Activated naive CD4-positive, alpha-beta T cell treated with anti-CD3 and anti-CD28 coated beads, Interleukin-2, amount 50 U/mL, for 24 hours (primary cell): ENCODE results near the gene SV2C.

Source experiments
- H3K27ac Mint-ChIP-seq: one replicate; pipeline ENCODE4 v1.8.0; 2021; ENCODE audit warnings: mild to moderate bottlenecking, mixed read lengths
- H3K27me3 Mint-ChIP-seq: one replicate; pipeline ENCODE4 v1.8.0; 2021; ENCODE audit warnings: mixed read lengths
- H3K36me3 Mint-ChIP-seq: one replicate; pipeline ENCODE4 v1.8.0; 2021; ENCODE audit warnings: mixed read lengths
- H3K4me1 Mint-ChIP-seq: one replicate; pipeline ENCODE4 v1.8.0; 2021; ENCODE audit warnings: mixed read lengths
- H3K4me3 Mint-ChIP-seq: one replicate; pipeline ENCODE4 v1.8.0; 2021; ENCODE audit warnings: mild to moderate bottlenecking, mixed read lengths
- H3K9me3 Mint-ChIP-seq: one replicate; pipeline ENCODE4 v1.8.0; 2021; ENCODE audit warnings: mixed read lengths

Gene SV2C

DNA sequence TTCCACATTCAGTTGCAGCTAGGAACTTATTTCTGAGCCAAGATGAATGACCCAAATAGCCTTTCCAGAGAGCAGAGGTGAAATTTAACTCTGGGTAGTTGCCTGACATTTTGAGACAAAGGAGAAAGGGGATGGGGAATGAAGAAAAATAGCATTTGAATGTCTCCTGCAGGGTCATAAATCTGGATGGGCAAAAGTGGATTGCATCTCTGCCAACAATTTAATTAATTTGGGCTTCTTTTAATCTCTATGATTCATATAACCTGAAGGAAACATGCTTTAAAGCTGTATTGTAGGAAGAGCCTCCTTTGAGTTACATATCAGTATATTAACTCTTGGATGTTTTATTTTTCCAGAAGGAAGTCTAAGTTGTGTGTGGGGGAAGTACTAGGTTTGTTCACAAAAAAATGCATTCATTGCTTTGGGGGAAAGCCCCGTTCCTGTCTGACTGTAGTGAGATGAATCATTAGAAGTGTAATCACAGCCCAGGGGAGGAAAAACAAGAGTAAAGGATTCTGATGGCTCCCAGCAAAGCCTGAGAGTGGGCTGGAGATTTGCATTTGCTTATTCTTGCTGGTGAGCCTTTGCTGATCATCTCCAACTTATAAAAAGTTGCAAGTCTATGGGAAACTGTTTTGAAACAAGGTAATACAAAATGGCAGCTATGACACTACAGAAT, 186.9 kb downstream of the SV2C start:
- peaks cover 14% of the 10 kb centered on the region for H3K4me1 Mint-ChIP-seq
- H3K36me3 Mint-ChIP-seq: no peaks in the 10 kb centered on the region
- peak overlapping the region; percentile 63 for H3K4me3 Mint-ChIP-seq
- peak overlapping the region; percentile 94 for H3K27ac Mint-ChIP-seq
- H3K27me3 Mint-ChIP-seq: peaks cover 2% of the 10 kb centered on the region
- no peaks in the 10 kb centered on the region for H3K9me3 Mint-ChIP-seq

DNA sequence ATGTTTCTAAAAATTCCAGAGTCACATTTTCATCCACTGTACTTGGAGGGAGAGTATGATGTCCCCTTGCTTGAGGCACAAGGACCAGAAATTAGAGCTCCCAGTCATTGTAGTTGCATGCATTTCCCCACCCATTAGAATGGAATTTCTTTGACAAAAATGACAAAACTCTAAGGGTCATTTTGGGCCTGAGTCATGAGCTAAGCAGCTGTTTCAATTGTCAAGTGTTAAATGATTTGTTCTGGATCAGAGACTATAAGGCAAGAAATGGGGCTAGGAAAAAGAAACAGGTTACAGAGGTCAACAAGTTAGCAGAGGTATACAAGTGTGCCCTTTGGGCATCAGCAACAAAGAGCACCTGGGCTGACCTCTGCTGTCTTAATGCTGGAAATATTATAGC, 188.7 kb downstream of the SV2C start:
- Mint-ChIP-seq H3K27me3 (peaks cover 2% of the 10 kb centered on the region), H3K27ac (no peak overlapping the region), H3K36me3 (no peaks in the 10 kb centered on the region), H3K4me1 (peaks cover 14% of the 10 kb centered on the region), H3K4me3 (no peak overlapping the region), H3K9me3 (no peaks in the 10 kb centered on the region)

DNA sequence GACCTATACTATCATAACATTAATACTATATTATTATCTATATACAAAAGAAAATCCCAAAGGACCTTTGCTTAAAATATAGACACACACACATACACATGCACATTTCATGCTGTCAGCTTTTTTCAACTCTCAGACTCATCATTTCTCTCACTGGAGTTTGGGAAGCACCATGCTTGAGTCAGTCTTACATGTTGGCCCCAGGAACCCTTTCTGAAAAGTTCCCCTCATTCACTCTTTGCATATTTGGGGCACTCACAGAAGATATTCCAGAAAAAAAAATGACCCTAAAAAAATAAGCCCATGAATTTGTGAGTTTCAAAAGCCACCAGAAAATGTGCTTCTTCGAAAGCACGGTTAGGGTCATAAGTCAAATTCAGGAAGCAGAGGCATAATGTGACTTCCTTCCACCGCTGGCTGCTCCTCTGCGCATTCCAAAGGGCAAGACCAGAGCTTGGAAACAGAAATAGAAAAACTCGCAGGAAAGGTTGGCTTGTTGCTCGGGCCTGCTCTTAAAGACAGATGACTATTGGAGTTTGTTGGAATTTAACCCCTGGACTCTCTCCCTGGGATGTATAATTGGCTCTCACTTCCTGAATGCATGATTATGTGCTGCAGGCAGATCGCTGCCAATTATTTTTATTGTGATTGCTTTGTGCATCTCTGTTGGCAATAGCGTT, 190.2 kb downstream of the SV2C start:
- Mint-ChIP-seq H3K9me3 (no peaks in the 10 kb centered on the region), H3K27me3 (no peaks in the 10 kb centered on the region), H3K27ac (no peak overlapping the region), H3K4me3 (no peak overlapping the region), H3K36me3 (no peaks in the 10 kb centered on the region), H3K4me1 (peaks cover 14% of the 10 kb centered on the region)

DNA sequence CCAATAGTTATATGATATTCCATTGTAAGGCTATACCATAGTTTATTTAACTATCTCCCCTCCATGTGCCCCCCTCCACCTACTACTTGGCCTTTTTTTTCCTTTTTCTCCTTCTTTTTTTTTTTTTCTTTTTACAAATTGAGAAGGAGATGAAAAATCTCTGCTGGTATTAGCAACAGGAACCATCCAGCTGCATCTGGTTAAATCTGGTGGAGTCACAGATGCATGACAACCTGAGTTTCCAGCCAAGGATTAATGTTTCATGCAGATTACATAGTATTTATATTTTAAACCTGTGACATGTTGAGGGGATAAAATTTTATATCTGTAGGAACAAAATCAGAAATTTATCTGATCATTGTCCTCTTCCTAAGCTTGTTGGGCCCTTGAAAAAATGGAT, 191.4 kb downstream of the SV2C start:
- Mint-ChIP-seq H3K27me3 (no peaks in the 10 kb centered on the region), H3K9me3 (no peaks in the 10 kb centered on the region), H3K4me3 (no peak overlapping the region), H3K36me3 (no peaks in the 10 kb centered on the region), H3K27ac (no peak overlapping the region), H3K4me1 (peaks cover 10% of the 10 kb centered on the region)

DNA sequence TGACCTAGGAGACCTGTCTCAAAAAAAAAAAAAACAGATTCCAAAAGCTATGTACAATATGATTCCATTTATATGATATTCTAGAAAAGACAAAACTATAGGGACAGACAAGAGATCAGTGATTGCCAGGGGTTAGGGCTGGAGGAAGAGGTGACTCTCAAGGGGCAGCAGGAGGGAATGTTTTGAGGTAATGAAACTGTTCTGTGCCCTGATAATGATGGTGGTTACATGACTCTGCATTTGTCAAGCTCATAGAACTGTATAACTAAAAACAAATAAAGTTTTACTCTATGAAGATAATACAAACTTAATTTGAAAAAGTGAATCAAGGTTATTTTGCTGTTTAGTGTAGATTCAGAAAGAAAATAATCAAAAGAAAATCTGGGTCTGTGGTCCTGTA, 194.6 kb downstream of the SV2C start:
- Mint-ChIP-seq H3K4me1 (no peaks in the 10 kb centered on the region), H3K4me3 (no peak overlapping the region), H3K9me3 (no peaks in the 10 kb centered on the region), H3K27me3 (no peaks in the 10 kb centered on the region), H3K36me3 (no peaks in the 10 kb centered on the region), H3K27ac (no peak overlapping the region)

DNA sequence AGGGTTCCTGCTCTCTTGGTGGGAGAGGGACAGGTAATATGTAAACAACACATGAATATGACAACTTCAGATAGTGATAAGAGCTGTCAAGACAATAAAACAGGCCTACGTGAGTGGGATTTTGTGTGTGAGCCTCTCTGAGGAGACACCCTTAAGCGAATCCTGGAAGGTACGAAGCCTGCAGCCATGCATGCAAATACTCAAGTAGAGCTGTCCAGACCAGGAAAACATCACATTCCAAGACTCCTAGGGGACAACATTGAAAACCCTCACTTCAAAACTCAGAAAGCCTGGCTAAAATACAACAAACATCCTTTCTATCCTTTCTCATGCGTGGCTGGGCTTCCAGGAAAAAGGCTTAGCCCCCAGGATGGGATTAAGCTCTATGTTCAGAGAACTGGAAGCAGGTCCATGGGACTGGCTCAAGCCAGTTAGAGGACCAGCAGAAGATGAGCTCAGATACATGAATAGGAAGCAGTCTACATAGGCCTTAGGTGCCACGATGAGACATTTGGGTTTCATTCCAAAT, 195.1 kb downstream of the SV2C start:
- no peaks in the 10 kb centered on the region for H3K4me1 Mint-ChIP-seq
- no peak overlapping the region for H3K27ac Mint-ChIP-seq
- no peaks in the 10 kb centered on the region for H3K36me3 Mint-ChIP-seq
- H3K4me3 Mint-ChIP-seq: no peak overlapping the region
- H3K27me3 Mint-ChIP-seq: no peaks in the 10 kb centered on the region
- H3K9me3 Mint-ChIP-seq: no peaks in the 10 kb centered on the region

DNA sequence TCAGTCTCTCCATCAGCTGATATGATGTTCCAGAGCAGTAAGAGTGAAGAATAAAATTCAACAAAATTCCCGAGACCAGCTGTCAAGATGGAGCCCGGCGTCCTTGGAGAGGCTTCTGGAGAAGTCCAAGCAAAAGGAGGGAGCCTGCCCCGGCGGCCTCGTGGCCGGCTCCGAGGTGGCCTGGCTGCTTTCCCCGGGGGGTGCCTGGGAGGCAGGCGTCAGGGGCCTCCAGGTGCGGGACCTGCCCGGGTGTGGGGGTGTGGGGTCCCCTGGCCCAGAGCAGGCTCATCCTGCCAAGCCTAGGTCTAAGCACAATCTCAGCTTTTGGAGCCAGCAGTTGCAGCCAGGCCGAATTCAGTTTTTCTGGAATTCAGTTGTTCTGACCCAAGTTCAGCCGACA, 197.3 kb downstream of the SV2C start:
- no peaks in the 10 kb centered on the region for H3K9me3 Mint-ChIP-seq
- no peaks in the 10 kb centered on the region for H3K4me1 Mint-ChIP-seq
- no peak overlapping the region for H3K4me3 Mint-ChIP-seq
- H3K27ac Mint-ChIP-seq: no peak overlapping the region
- no peaks in the 10 kb centered on the region for H3K36me3 Mint-ChIP-seq
- no peaks in the 10 kb centered on the region for H3K27me3 Mint-ChIP-seq

DNA sequence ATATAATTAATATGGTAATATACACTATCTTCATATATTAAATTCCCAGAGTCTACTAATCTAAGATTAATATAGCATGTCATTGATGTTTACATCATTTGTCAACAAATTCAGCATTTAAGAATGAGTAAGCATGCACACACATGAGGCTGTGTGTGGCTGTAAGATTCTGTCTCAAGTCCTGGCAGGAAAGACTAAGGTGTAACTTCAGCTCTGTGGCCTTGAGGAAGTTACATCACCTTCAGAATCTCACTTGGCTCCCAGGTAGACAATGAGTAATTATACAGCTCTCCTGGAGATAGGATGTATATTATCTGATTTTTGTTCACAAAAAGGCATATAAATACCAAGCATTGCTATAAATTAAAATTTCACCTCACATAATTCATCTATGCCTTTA, 200.5 kb downstream of the SV2C start:
- H3K4me3 Mint-ChIP-seq: no peak overlapping the region
- H3K27me3 Mint-ChIP-seq: no peaks in the 10 kb centered on the region
- no peak overlapping the region for H3K27ac Mint-ChIP-seq
- H3K9me3 Mint-ChIP-seq: no peaks in the 10 kb centered on the region
- no peaks in the 10 kb centered on the region for H3K4me1 Mint-ChIP-seq
- no peaks in the 10 kb centered on the region for H3K36me3 Mint-ChIP-seq

DNA sequence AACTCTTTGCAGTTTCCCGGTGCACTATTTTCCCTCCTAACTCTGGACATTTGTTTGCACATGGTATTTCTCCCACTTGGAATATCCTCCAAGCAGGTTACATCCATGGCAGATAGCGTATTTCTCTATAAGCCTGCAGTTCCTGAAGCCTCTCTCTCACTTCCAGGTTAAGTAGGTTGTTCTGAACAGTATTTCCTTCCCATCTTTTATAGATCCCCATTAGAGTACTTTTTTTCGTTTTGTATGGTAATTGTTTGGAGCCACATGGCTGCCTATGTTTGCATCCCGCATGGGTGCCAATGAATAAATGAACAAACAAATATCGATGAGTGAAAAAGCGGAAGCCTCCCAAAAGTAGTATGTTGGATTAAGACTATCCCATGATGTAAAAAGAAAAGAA, 206.5 kb downstream of the SV2C start:
- peaks cover 7% of the 10 kb centered on the region for H3K4me1 Mint-ChIP-seq
- H3K27me3 Mint-ChIP-seq: no peaks in the 10 kb centered on the region
- H3K27ac Mint-ChIP-seq: no peak overlapping the region
- no peak overlapping the region for H3K4me3 Mint-ChIP-seq
- H3K36me3 Mint-ChIP-seq: no peaks in the 10 kb centered on the region
- H3K9me3 Mint-ChIP-seq: no peaks in the 10 kb centered on the region

DNA sequence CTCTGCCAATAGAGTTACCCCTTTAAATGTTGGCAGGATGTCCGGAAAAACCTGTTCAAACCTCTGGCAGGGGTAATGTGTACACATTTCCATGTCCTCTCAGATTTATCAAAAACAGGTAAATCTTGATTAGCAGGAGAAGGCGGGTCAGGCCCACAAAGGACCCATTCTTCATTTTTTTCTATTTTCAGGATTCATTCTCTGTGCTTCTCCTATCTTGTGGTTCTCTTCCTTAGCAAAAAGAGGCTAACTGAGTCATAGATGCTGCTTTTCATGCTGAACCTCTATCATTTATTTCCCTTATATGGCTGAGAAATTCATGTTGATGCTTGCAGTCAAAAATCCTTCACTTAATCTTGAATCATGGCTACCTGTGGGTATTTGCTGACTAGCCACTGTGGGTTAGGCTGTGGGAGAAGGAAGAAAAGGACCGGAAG, 207.2 kb downstream of the SV2C start:
- H3K4me1 Mint-ChIP-seq: peaks cover 7% of the 10 kb centered on the region
- H3K27ac Mint-ChIP-seq: no peak overlapping the region
- H3K9me3 Mint-ChIP-seq: no peaks in the 10 kb centered on the region
- H3K27me3 Mint-ChIP-seq: no peaks in the 10 kb centered on the region
- H3K4me3 Mint-ChIP-seq: no peak overlapping the region
- H3K36me3 Mint-ChIP-seq: no peaks in the 10 kb centered on the region

DNA sequence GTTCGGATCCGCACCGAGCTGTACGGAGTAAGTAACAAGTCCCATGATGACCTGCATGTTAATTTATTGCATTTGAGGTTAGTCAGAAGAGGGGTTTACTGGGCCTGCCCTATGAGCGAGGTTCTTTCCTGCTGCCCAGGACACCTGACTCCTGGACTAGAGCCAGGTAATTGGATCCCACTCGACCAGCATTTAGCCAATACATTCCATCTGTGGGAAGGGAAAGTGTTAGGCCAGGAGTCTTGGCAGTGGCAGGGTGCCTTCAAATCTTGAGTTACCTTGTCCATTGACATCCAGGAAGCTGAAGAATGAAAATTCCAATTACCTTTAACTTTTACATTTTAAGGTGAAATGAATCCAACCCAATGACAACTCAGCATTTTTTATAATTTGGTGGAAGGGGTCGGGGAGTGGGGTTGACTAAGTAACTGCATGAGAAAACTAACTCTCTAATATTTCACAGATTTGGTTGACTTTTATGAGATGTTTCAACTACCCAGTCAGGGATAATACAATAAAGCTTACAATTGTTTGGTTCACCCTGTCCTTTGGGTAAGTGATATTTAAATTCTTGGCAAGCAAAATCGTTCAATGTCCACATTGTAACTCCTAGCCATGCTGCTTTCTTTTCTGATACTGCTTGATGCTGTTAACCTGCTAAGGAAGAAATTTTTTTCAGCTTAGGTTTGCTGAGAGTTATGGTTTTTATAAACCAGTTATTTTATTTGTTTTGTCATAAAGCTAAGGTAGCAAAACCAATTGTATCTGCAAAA, 208.3 kb downstream of the SV2C start:
- Mint-ChIP-seq H3K36me3 (no peaks in the 10 kb centered on the region), H3K4me1 (peaks cover 7% of the 10 kb centered on the region), H3K27me3 (no peaks in the 10 kb centered on the region), H3K4me3 (no peak overlapping the region), H3K9me3 (no peaks in the 10 kb centered on the region), H3K27ac (no peak overlapping the region)

DNA sequence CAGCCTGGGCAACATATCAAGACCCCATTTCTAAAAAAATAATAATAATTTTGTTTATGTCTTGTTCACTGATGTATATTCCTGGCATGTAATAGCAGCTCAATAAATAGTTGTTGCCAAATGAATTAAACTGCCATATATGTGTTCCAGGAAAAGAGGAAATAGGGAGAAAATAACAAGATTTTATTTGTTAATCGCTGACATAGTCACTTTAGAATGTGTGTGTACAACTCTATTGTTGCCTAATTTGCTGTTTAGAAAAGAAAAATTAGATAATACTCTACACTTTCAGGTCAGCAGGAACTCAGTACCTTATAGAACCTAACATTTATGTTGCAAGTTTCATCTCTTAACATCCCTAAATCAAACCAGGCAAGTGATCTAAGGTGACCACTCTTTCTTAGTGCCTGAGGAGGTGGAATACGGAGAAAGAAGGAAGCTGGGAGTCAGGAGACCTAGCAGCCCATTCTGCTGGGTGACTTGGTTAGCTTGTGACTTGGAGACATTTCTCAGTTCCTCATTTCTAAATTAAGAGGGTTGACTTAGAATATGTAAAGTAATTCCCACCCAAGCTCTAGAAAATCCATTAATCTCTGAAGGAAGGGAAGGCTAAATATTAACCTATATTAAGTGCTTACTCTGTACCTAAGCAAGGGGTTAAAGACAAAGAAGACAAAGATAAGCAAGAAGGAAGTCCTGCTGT, 209.6 kb downstream of the SV2C start:
- Mint-ChIP-seq H3K36me3 (no peaks in the 10 kb centered on the region), H3K27me3 (no peaks in the 10 kb centered on the region), H3K4me3 (no peak overlapping the region), H3K4me1 (peaks cover 7% of the 10 kb centered on the region), H3K9me3 (no peaks in the 10 kb centered on the region), H3K27ac (no peak overlapping the region)

DNA sequence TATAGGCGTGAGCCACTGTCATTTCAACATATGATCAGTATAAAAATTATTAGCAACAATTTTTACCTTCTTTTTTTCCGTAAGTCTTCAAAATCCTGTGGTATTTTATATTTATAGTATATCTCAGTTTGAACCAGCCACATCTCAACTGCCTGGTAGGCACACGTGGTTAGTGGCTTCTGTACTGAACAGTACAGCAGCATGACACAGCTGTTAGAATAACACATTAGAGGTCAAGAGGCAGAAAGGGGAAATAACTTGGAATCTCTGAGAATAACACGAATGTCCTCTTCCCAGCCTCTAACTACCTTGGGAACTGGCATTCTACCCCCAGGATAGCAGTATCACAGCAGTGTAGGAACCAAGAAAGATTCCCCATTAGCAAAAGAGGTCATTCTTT, 211.4 kb downstream of the SV2C start:
- H3K4me1 Mint-ChIP-seq: peaks cover 22% of the 10 kb centered on the region
- no peak overlapping the region for H3K4me3 Mint-ChIP-seq
- no peaks in the 10 kb centered on the region for H3K36me3 Mint-ChIP-seq
- no peaks in the 10 kb centered on the region for H3K27me3 Mint-ChIP-seq
- H3K27ac Mint-ChIP-seq: no peak overlapping the region
- H3K9me3 Mint-ChIP-seq: no peaks in the 10 kb centered on the region

DNA sequence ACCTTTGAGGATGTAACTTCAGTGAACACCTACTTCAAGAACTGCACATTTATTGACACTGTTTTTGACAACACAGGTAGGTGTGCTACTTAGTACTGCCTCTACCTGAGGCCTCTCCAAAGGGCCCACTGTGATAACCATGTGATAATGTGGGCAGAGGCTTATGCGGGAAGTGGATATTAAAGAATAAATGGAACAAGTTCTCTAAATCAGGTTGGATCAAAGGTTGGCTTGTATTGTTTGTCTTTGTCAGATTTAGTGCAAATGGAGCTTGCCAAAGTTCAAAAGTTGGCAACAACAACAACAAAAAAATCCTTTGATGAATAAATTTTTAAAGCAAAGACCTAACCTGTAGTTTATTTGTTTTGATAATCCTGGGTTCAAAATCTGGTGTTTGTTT, 215.7 kb downstream of the SV2C start:
- Mint-ChIP-seq H3K4me3 (no peak overlapping the region), H3K27me3 (no peaks in the 10 kb centered on the region), H3K9me3 (no peaks in the 10 kb centered on the region), H3K27ac (no peak overlapping the region), H3K36me3 (no peaks in the 10 kb centered on the region), H3K4me1 (peaks cover 23% of the 10 kb centered on the region)

DNA sequence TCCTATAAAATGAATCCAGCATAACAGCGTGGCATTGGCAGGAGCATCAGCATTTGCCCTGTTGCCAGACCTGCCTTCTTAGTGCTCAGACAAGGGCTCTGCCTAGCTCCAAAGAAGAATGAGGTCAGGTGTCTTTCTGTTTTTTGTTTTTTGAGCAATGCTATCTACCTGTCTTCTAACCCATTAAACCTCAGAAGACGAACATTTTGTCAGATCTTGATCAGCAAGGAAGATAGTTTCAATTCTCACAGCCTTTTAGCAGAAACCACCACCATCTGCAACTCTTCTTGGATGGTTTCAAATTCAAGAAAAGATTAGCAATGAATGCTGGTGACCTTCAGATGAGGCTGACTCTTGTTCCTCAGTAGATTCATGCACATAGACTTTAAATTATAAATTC, 216.4 kb downstream of the SV2C start:
- H3K36me3 Mint-ChIP-seq: no peaks in the 10 kb centered on the region
- H3K9me3 Mint-ChIP-seq: peaks cover 4% of the 10 kb centered on the region
- H3K4me3 Mint-ChIP-seq: no peak overlapping the region

More for the DNA sequence above, 216.4 kb downstream of the SV2C start:
- Mint-ChIP-seq H3K27me3 (no peaks in the 10 kb centered on the region), H3K4me1 (peaks cover 30% of the 10 kb centered on the region), H3K27ac (no peak overlapping the region)
